IMR-90 (cell line): ENCODE measurements around the gene PRSS22.

ENCODE experiments used
- FOS ChIP-seq: fragments of 150-350 bp; IDR thresholded peaks from 2 replicates; pipeline ENCODE4 v1.6.1; 2016; ENCODE audit warnings: low read depth, low read length
- MAZ ChIP-seq: IDR thresholded peaks from 2 replicates; pipeline ENCODE4 v1.6.1; 2012; ENCODE audit warnings: low read depth, mild to moderate bottlenecking, low read length, improper control_type of control experiment, moderate library complexity, borderline replicate concordance
- POLR2A ChIP-seq: IDR thresholded peaks from 2 replicates; pipeline ENCODE4 v1.6.1; 2012; ENCODE audit warnings: mild to moderate bottlenecking, low read depth, low read length
- RAD21 ChIP-seq: IDR thresholded peaks from 2 replicates; pipeline ENCODE4 v1.6.1; 2012; ENCODE audit warnings: low read length, improper control_type of control experiment
- TF ChIP-seq, protein P1 (sequence below): conservative IDR thresholded peaks from 2 replicates; pipeline ENCODE4 v1.5.1; 2012; ENCODE audit warnings: mild to moderate bottlenecking, low read depth, low read length, improper control_type of control experiment

DNA sequence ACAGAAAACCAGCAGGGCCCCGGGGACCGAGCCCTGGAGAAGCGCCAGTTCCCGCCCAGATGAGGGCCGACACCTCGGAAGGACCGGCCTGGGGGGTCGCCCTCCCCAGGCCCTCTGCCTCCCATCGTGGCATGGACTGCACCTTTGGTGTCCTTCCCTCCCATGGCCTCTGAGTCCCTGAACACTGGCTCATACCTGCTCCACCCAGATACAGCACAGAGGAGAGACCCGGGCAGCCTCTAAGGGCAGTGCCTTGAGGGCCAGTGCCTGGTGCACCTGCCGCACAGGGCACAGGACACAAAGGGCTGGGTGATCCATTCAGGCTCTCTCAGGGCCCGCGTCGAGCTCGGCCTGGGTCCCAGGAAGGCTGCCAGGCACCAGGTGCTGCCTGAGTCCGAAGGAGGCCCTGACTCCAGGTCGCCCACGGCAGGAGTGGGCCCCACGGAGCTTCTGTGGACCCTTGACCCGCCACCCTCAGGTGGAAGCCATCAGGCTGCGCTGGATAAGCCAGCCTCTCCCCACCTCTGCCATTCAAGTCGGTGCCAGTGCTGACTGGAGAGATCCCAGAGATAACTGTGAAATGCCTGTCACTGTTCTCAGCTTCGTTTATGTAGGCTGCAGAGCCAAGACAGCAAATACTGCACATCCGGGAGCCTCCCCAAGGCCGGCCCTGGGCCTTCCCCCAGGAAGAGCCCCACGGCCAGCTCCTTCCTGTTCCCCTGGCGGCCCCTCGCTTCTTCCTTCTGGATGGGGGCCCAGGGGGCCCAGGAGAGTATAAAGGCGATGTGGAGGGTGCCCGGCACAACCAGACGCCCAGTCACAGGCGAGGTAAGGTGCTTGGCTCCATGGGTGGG lies 28.2 kb downstream of the PRSS22 start, which contains the start of gene ZG16B:
- TF ChIP-seq, protein P1, sequence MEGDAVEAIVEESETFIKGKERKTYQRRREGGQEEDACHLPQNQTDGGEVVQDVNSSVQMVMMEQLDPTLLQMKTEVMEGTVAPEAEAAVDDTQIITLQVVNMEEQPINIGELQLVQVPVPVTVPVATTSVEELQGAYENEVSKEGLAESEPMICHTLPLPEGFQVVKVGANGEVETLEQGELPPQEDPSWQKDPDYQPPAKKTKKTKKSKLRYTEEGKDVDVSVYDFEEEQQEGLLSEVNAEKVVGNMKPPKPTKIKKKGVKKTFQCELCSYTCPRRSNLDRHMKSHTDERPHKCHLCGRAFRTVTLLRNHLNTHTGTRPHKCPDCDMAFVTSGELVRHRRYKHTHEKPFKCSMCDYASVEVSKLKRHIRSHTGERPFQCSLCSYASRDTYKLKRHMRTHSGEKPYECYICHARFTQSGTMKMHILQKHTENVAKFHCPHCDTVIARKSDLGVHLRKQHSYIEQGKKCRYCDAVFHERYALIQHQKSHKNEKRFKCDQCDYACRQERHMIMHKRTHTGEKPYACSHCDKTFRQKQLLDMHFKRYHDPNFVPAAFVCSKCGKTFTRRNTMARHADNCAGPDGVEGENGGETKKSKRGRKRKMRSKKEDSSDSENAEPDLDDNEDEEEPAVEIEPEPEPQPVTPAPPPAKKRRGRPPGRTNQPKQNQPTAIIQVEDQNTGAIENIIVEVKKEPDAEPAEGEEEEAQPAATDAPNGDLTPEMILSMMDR: no peak
- TF ChIP-seq POLR2A: no peak
- TF ChIP-seq MAZ: no peak
- TF ChIP-seq FOS: no peak
- TF ChIP-seq RAD21: no peak
